Lung (tissue), 12 donors: ENCODE data around the gene HEXA. TPM values are rescaled to one million over a fixed set of nuclear protein-coding genes. Genes with fewer than 3 reads are reported as not detected.
A peak's percentile ranks its signal among the peaks of the same experiment; 100 is the strongest.

Source experiments
- ATAC-seq: fragments of 200-7000 bp; cut with Tn5 transposase; one replicate; pipeline ENCODE4 v1.9.1; 2020; ENCODE audit warnings: moderate number of reproducible peaks; ENCODE audit not compliant: insufficient read depth, low FRiP score
- DNase-seq, 3 donors: peaks; one replicate each; pipeline ENCODE4 v3.0.0-alpha.2; 2013 to 2017
- H3K27ac ChIP-seq, 2 donors: one replicate each; pipeline ENCODE4 v1.5.1; 2013; ENCODE audit warnings: mild to moderate bottlenecking in 2 of 2, moderate library complexity in 2 of 2, control low read depth in 1 of 2, inconsistent platforms in 1 of 2, low read depth in 1 of 2, low read length in 1 of 2
- H3K27me3 ChIP-seq, 3 donors: one replicate each; pipeline ENCODE4 v1.5.1; 2013; ENCODE audit warnings: low read length in 2 of 3; ENCODE audit not compliant: control insufficient read depth in 3 of 3, insufficient read depth in 3 of 3
- H3K36me3 ChIP-seq, 4 donors: one replicate each; pipeline ENCODE4 v1.5.1; 2013; ENCODE audit warnings: low read length in 4 of 4, mild to moderate bottlenecking in 1 of 4, moderate library complexity in 1 of 4; ENCODE audit not compliant: control insufficient read depth in 4 of 4, insufficient read depth in 4 of 4
- H3K4me1 ChIP-seq, 5 donors: one replicate each; pipeline ENCODE4 v1.5.1; 2013; ENCODE audit warnings: low read length in 5 of 5, mild to moderate bottlenecking in 2 of 5, moderate library complexity in 1 of 5; ENCODE audit not compliant: control insufficient read depth in 5 of 5, insufficient read depth in 5 of 5
- H3K4me3 ChIP-seq: one replicate; pipeline ENCODE4 v1.5.1; 2013; ENCODE audit warnings: mild to moderate bottlenecking, control low read depth, moderate library complexity
- H3K9ac ChIP-seq, 2 donors: one replicate each; pipeline ENCODE4 v1.5.1; 2013; ENCODE audit warnings: low read length in 2 of 2, control low read depth in 1 of 2; ENCODE audit not compliant: insufficient read depth in 1 of 2
- H3K9me3 ChIP-seq, 4 donors: one replicate each; pipeline ENCODE4 v1.5.1; 2013; ENCODE audit warnings: low read length in 3 of 4, mild to moderate bottlenecking in 1 of 4, moderate library complexity in 1 of 4; ENCODE audit not compliant: control insufficient read depth in 4 of 4, insufficient read depth in 3 of 4
- CTCF ChIP-seq: IDR thresholded peaks from 2 replicates; pipeline ENCODE4 v1.5.1; 2012; ENCODE audit warnings: mild to moderate bottlenecking; ENCODE audit errors: control extremely low read depth, extremely low read depth
- WGBS, 2 donors: extraction: QIAGEN DNeasy Blood & Tissue Kit; methylation state at CpG; one replicate each; pipeline ENCODE4 v1.1.7; 2013; 5-methylcytosine and 5-hydroxymethylcytosine counted together
- polyA plus RNA-seq, 2 donors: library from polyadenylated mRNA; stranded (reverse); fragments of 200-250 nt; gene quantifications; one replicate each; pipeline ENCODE4 v1.2.1, GENCODE V29; 2013
- total RNA-seq, 2 donors: library from RNA; depleted of rRNA in 1 of 2; stranded (reverse); fragments of >200 nt in 1 of 2; gene quantifications; one replicate each; pipeline ENCODE4 v1.2.1, GENCODE V29; 2014 to 2021
- donor health status: control.
- donor health status: control.
- donor health status: Bipolar disorder and iron deficiency.
- donor health status: healthy.
- donor health status: DM: yes; HTN: yes; CAD: no.

Gene HEXA
- total and polyA plus RNA-seq, 4 donors = 108 to 156 (median 133) TPM

- DNase-seq (no peak), ATAC-seq (no peak)
- H3K9me3 ChIP-seq = no peaks in the 10 kb centered on the region
- H3K4me3 ChIP-seq = no peak overlapping the region
- no peak overlapping the region for H3K27ac ChIP-seq
- H3K9ac ChIP-seq = no peak overlapping the region
- no peak for TF ChIP-seq CTCF
- peaks cover 0 to 12% (median 0%) of the 10 kb centered on the region in 5 donors for H3K4me1 ChIP-seq
- H3K36me3 ChIP-seq = peaks cover 0 to 7% (median 3%) of the 10 kb centered on the region in 4 donors
- no peaks in the 10 kb centered on the region for H3K27me3 ChIP-seq
- WGBS, 2 donors = 96 to 97% methylated on average over 2 of the region's 2 CpGs
These were observed 41.0 kb downstream of the HEXA start for GRCh38 chr15:72334842-72335241.

- Histone ChIP-seq H3K36me3 (peaks cover 3 to 13% (median 11%) of the 10 kb centered on the region in 4 donors), H3K27me3 (no peaks in the 10 kb centered on the region), H3K9me3 (no peaks in the 10 kb centered on the region), H3K4me1 (no peaks in the 10 kb centered on the region), H3K9ac (no peak overlapping the region), H3K27ac (no peak overlapping the region), H3K4me3 (no peak overlapping the region)
- no peak for ATAC-seq
- no peak for DNase-seq
- 90 to 92% methylated on average over 3 of the region's 3 CpGs for WGBS, 2 donors
- TF ChIP-seq CTCF = no peak
These were observed 44.8 kb downstream of the HEXA start for GRCh38 chr15:72331021-72331420.

GRCh38 chr15:72323752-72324151, 52.1 kb downstream of the HEXA start:
- H3K9me3 ChIP-seq = peaks cover 0 to 5% (median 0%) of the 10 kb centered on the region in 4 donors
- peaks cover 5 to 11% (median 9%) of the 10 kb centered on the region in 4 donors for H3K36me3 ChIP-seq
- no peaks in the 10 kb centered on the region for H3K27me3 ChIP-seq
- no peak for TF ChIP-seq CTCF
- H3K9ac ChIP-seq = no peak overlapping the region
- WGBS, 2 donors = 98 to 100% methylated on average over 1 of the region's 1 CpG
- no peak overlapping the region for H3K27ac ChIP-seq
- no peak for ATAC-seq
- no peak for DNase-seq
- H3K4me1 ChIP-seq = peaks cover 0 to 9% (median 0%) of the 10 kb centered on the region in 5 donors
- H3K4me3 ChIP-seq = no peak overlapping the region

GRCh38 chr15:72319985-72320671, 55.7 kb downstream of the HEXA start, which contains the start of gene CELF6:
TSS of gene CELF6 (minus strand) at chr15:72320157. CDS start at chr15:72319874, 283 bp downstream.
- DNase-seq = peak; percentile 90 to 94 (median 90)
- Histone ChIP-seq H3K27ac (no peak within 1 kb of the TSS), H3K27me3 (no peaks in the 10 kb centered on the region), H3K4me3 (peak within 1 kb of the TSS; percentile 43), H3K36me3 (no peaks in the 10 kb centered on the region), H3K9me3 (peaks cover 0 to 5% (median 0%) of the 10 kb centered on the region in 4 donors), H3K9ac (no peak within 1 kb of the TSS), H3K4me1 (peaks cover 0 to 9% (median 0%) of the 10 kb centered on the region in 5 donors)
- no peak for TF ChIP-seq CTCF
- WGBS, 2 donors = 0 to 2% methylated on average over 48 to 58 of the region's 58 CpGs
- peak; percentile 64 for ATAC-seq
